Loucy (cell line): ENCODE measurements around the gene SDK1.
"Not testable (repeated sequence)": the region's sequence is repeated elsewhere in the genome, so short reads cannot be mapped to it uniquely, and the experiment has no call there.

ENCODE experiments used
- H2AFZ ChIP-seq: fragments of 200-600 bp; sonication (generic); 2 replicates; pipeline ENCODE4 v1.6.0; 2016; ENCODE audit warnings: antibody characterized with exemption, mild to moderate bottlenecking, low read length, moderate library complexity
- H3F3A ChIP-seq: fragments of 200-600 bp; 2 replicates; pipeline ENCODE4 v1.6.0; 2016; ENCODE audit warnings: antibody characterized with exemption, low read depth, mild to moderate bottlenecking
- H3K27me3 ChIP-seq: fragments of 200-600 bp; sonication (generic); 2 replicates; pipeline ENCODE4 v1.6.1; 2014; ENCODE audit warnings: low read length, mild to moderate bottlenecking; ENCODE audit not compliant: insufficient read depth, poor library complexity, severe bottlenecking
- H3K36me3 ChIP-seq: fragments of 200-600 bp; sonication (generic); 2 replicates; pipeline ENCODE4 v1.6.1; 2016; ENCODE audit warnings: low read length; ENCODE audit not compliant: insufficient read depth
- H3K4me1 ChIP-seq: fragments of 200-600 bp; sonication (generic); 2 replicates; pipeline ENCODE4 v1.5.1; 2014; ENCODE audit warnings: low read length, mild to moderate bottlenecking; ENCODE audit not compliant: insufficient read depth, poor library complexity, severe bottlenecking
- H3K4me2 ChIP-seq: fragments of 200-600 bp; sonication (generic); 2 replicates; pipeline ENCODE4 v1.6.0; 2014; ENCODE audit warnings: antibody characterized with exemption, low read length, low read depth, mild to moderate bottlenecking; ENCODE audit not compliant: poor library complexity, severe bottlenecking
- H3K4me3 ChIP-seq: fragments of 200-600 bp; sonication (generic); 2 replicates; pipeline ENCODE4 v1.5.1; 2014; ENCODE audit warnings: low read length, mild to moderate bottlenecking, mixed read lengths; ENCODE audit not compliant: poor library complexity, severe bottlenecking
- H3K79me2 ChIP-seq: fragments of 200-600 bp; sonication (generic); 2 replicates; pipeline ENCODE4 v1.6.1; 2014; ENCODE audit warnings: low read length; ENCODE audit not compliant: insufficient read depth
- H3K9ac ChIP-seq: fragments of 200-600 bp; sonication (generic); 2 replicates; pipeline ENCODE4 v1.6.0; 2014; ENCODE audit warnings: mild to moderate bottlenecking, low read depth, low read length, moderate library complexity; ENCODE audit not compliant: poor library complexity, severe bottlenecking
- H3K9me2 ChIP-seq: fragments of 200-600 bp; sonication (generic); replicated peaks from 2 replicates; pipeline ENCODE4 v1.6.1; 2016; ENCODE audit warnings: low read depth, low read length, mixed read lengths
- H3K9me3 ChIP-seq: fragments of 200-600 bp; sonication (generic); 2 replicates; pipeline ENCODE4 v1.6.1; 2014; ENCODE audit warnings: mild to moderate bottlenecking, antibody characterized with exemption, low read length, low read depth; ENCODE audit not compliant: insufficient read depth
- H4K20me1 ChIP-seq: fragments of 200-600 bp; sonication (generic); 2 replicates; pipeline ENCODE4 v1.6.0; 2014; ENCODE audit warnings: antibody characterized with exemption, low read length, mild to moderate bottlenecking; ENCODE audit not compliant: insufficient read depth, poor library complexity, severe bottlenecking
- CTCF ChIP-seq: fragments of 200-600 bp; sonication (generic); conservative IDR thresholded peaks from 2 replicates; pipeline ENCODE4 v1.5.1; 2014; ENCODE audit warnings: mild to moderate bottlenecking, antibody characterized with exemption, low read length
- EZH2phosphoT487 ChIP-seq: fragments of 200-600 bp; IDR thresholded peaks from 2 replicates; pipeline ENCODE4 v1.6.1; 2018; ENCODE audit warnings: antibody characterized with exemption, mild to moderate bottlenecking, moderate library complexity, borderline replicate concordance

SDK1 gene

GRCh38 chr7:3960050-3960763 lies 659.2 kb downstream of the SDK1 start:
- TF ChIP-seq CTCF: no peak
- no peak for TF ChIP-seq EZH2phosphoT487
- no peak overlapping the region for H2AFZ ChIP-seq

GRCh38 chr7:3960942-3961341 lies 659.9 kb downstream of the SDK1 start:
- H3K4me1 ChIP-seq: no peaks in the 10 kb centered on the region
- H3K9ac ChIP-seq: no peak overlapping the region
- no peaks in the 10 kb centered on the region for H3K27me3 ChIP-seq
- no peaks in the 10 kb centered on the region for H3K9me2 ChIP-seq
- H3K36me3 ChIP-seq: no peaks in the 10 kb centered on the region
- H4K20me1 ChIP-seq: no peaks in the 10 kb centered on the region
- H2AFZ ChIP-seq: no peak overlapping the region
- no peaks in the 10 kb centered on the region for H3K79me2 ChIP-seq
- H3F3A ChIP-seq: no peaks in the 10 kb centered on the region
- TF ChIP-seq EZH2phosphoT487 (no peak), CTCF (no peak)
- H3K4me3 ChIP-seq: no peak overlapping the region
- H3K9me3 ChIP-seq: no peaks in the 10 kb centered on the region; the same call in 1 of the 2 replicates
- H3K4me2 ChIP-seq: no peak overlapping the region

More at GRCh38 chr7:3960050-3960763, 659.2 kb downstream of the SDK1 start:
- no peaks in the 10 kb centered on the region for H3K4me1 ChIP-seq
- no peaks in the 10 kb centered on the region for H4K20me1 ChIP-seq
- no peaks in the 10 kb centered on the region for H3K79me2 ChIP-seq
- no peaks in the 10 kb centered on the region; the same call in 1 of the 2 replicates for H3K9me3 ChIP-seq
- H3K9me2 ChIP-seq: no peaks in the 10 kb centered on the region
- H3K9ac ChIP-seq: no peak overlapping the region
- H3K27me3 ChIP-seq: no peaks in the 10 kb centered on the region
- H3K36me3 ChIP-seq: no peaks in the 10 kb centered on the region
- no peak overlapping the region for H3K4me3 ChIP-seq
- no peak overlapping the region for H3K4me2 ChIP-seq
- no peaks in the 10 kb centered on the region for H3F3A ChIP-seq

- H2AFZ ChIP-seq: no peak overlapping the region
- TF ChIP-seq CTCF (no peak), EZH2phosphoT487 (no peak)
- H3K4me1 ChIP-seq: no peaks in the 10 kb centered on the region
- no peaks in the 10 kb centered on the region for H3K27me3 ChIP-seq
- no peaks in the 10 kb centered on the region for H3K79me2 ChIP-seq
- H3K9me2 ChIP-seq: no peaks in the 10 kb centered on the region
- H3K36me3 ChIP-seq: no peaks in the 10 kb centered on the region
- H3K9me3 ChIP-seq: no peaks in the 10 kb centered on the region; the same call in 1 of the 2 replicates
- no peaks in the 10 kb centered on the region for H4K20me1 ChIP-seq
- H3K4me3 ChIP-seq: no peak overlapping the region
- H3F3A ChIP-seq: no peaks in the 10 kb centered on the region
- no peak overlapping the region for H3K4me2 ChIP-seq
- H3K9ac ChIP-seq: no peak overlapping the region
Observed at GRCh38 chr7:3961857-3962503, 660.9 kb downstream of the SDK1 start.

GRCh38 chr7:3963768-3964167 lies 662.7 kb downstream of the SDK1 start:
- H3K9me3 ChIP-seq, H3K4me3 ChIP-seq, H3K79me2 ChIP-seq, H3K36me3 ChIP-seq, H4K20me1 ChIP-seq, H3K4me1 ChIP-seq, H3K27me3 ChIP-seq, H3K4me2 ChIP-seq, H3K9ac ChIP-seq, H3F3A ChIP-seq, H2AFZ ChIP-seq, H3K9me2 ChIP-seq: not testable (repeated sequence)
